A549 (cell line): Measurements from ENCODE around the gene GRAMD2B.

Source experiments
- BCL3 ChIP-seq: fragments of >200 bp; sonication (Bioruptor Twin); formaldehyde crosslinking; IDR thresholded peaks from 3 replicates; pipeline ENCODE4 v1.6.1; 2016
- BHLHE40 ChIP-seq: IDR thresholded peaks from 2 replicates; pipeline ENCODE4 v1.6.1; 2012; ENCODE audit warnings: low read depth, low read length, inconsistent platforms
- HDAC2 ChIP-seq: fragments of 200-600 bp; sonication (generic); IDR thresholded peaks from 2 replicates; pipeline ENCODE4 v1.6.1; 2016
- MYC ChIP-seq: IDR thresholded peaks from 2 replicates; pipeline ENCODE4 v1.6.1; 2012; ENCODE audit warnings: mild to moderate bottlenecking, inconsistent platforms, low read length, improper control_type of control experiment, borderline replicate concordance
- POLR2A ChIP-seq: IDR thresholded peaks from 2 replicates; pipeline ENCODE4 v1.6.1; 2012; ENCODE audit warnings: mild to moderate bottlenecking, low read length
- REST ChIP-seq: fragments of 200-600 bp; sonication (generic); IDR thresholded peaks from 2 replicates; pipeline ENCODE4 v1.6.1; 2016; ENCODE audit warnings: antibody characterized with exemption, mild to moderate bottlenecking, moderate library complexity
- RFX5 ChIP-seq: fragments of 450-650 bp; IDR thresholded peaks from 2 replicates; pipeline ENCODE4 v1.7.1; 2014; ENCODE audit warnings: antibody characterized with exemption, mild to moderate bottlenecking, moderate library complexity
- TF ChIP-seq, protein P1 (sequence below): fragments of >200 bp; sonication (Bioruptor Twin); formaldehyde crosslinking; IDR thresholded peaks from 3 replicates; pipeline ENCODE4 v1.5.1; 2016

DNA sequence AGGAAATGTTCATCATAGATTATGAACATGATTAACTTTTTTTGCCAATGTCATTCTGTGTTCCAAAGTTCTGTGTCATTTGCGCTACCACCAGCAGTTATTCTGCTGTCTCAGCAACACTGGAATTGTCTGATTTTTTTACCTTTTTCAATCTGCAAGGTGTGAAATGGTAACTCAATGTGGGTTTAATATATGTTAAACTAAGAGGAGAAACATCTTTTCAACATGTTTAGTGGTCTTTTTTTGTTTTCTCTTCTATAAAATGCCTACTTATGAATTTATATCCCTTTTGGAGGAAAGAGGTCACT is 49.1 kb upstream of the GRAMD2B start:
- TF ChIP-seq BHLHE40 (no peak), REST (no peak), MYC (no peak), RFX5 (no peak), BCL3 (no peak), HDAC2 (no peak), POLR2A (no peak)
- TF ChIP-seq, protein P1, sequence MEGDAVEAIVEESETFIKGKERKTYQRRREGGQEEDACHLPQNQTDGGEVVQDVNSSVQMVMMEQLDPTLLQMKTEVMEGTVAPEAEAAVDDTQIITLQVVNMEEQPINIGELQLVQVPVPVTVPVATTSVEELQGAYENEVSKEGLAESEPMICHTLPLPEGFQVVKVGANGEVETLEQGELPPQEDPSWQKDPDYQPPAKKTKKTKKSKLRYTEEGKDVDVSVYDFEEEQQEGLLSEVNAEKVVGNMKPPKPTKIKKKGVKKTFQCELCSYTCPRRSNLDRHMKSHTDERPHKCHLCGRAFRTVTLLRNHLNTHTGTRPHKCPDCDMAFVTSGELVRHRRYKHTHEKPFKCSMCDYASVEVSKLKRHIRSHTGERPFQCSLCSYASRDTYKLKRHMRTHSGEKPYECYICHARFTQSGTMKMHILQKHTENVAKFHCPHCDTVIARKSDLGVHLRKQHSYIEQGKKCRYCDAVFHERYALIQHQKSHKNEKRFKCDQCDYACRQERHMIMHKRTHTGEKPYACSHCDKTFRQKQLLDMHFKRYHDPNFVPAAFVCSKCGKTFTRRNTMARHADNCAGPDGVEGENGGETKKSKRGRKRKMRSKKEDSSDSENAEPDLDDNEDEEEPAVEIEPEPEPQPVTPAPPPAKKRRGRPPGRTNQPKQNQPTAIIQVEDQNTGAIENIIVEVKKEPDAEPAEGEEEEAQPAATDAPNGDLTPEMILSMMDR = no peak
